DND-41 (cell line): ENCODE data around the gene HSD17B1.

Experiments used
- ATAC-seq: fragments of 200-7000 bp; cut with Tn5 transposase; 3 replicates; pipeline ENCODE4 v1.9.1; 2021; ENCODE audit warnings: low read depth; ENCODE audit not compliant: insufficient read depth
- DNase-seq: peaks from one replicate; pipeline ENCODE4 v3.0.0-alpha.2; 2020
- H2AFZ ChIP-seq: 2 replicates; pipeline ENCODE4 v1.6.0; 2012; ENCODE audit warnings: low read depth, low read length
- H3K27ac ChIP-seq: 2 replicates; pipeline ENCODE4 v1.5.1; 2012; ENCODE audit warnings: low read length, inconsistent platforms
- H3K27me3 ChIP-seq: fragments of 200-600 bp; sonication (generic); 2 replicates; pipeline ENCODE4 v1.6.0; 2012; ENCODE audit warnings: low read length, mild to moderate bottlenecking, inconsistent platforms; ENCODE audit not compliant: insufficient read depth, poor library complexity
- H3K36me3 ChIP-seq: 2 replicates; pipeline ENCODE4 v1.5.1; 2012; ENCODE audit warnings: low read length, inconsistent platforms; ENCODE audit not compliant: insufficient read depth
- H3K4me1 ChIP-seq: 2 replicates; pipeline ENCODE4 v1.5.1; 2012; ENCODE audit warnings: mild to moderate bottlenecking, low read length; ENCODE audit not compliant: insufficient read depth
- H3K4me2 ChIP-seq: 2 replicates; pipeline ENCODE4 v1.6.0; 2012; ENCODE audit warnings: mild to moderate bottlenecking, moderate library complexity, low read length, inconsistent platforms; ENCODE audit not compliant: insufficient read depth
- H3K4me3 ChIP-seq, 2 experiments: fragments of 200-600 bp in 1 of 2; shearing (Covaris generic) in 1 of 2; 2 replicates each; pipeline ENCODE4 v1.5.1; 2012 to 2016; ENCODE audit warnings: inconsistent platforms in 2 of 2, low read length in 2 of 2, mild to moderate bottlenecking in 2 of 2, low read depth in 1 of 2, moderate library complexity in 1 of 2
- H3K79me2 ChIP-seq: 2 replicates; pipeline ENCODE4 v1.6.0; 2012; ENCODE audit warnings: low read length, inconsistent platforms; ENCODE audit not compliant: insufficient read depth
- H3K9ac ChIP-seq: 2 replicates; pipeline ENCODE4 v1.6.0; 2012; ENCODE audit warnings: low read depth, mild to moderate bottlenecking, inconsistent platforms, low read length, moderate library complexity
- H3K9me3 ChIP-seq: 2 replicates; pipeline ENCODE4 v1.5.1; 2012; ENCODE audit warnings: low read length, moderate library complexity, mild to moderate bottlenecking, inconsistent platforms; ENCODE audit not compliant: insufficient read depth, severe bottlenecking
- H4K20me1 ChIP-seq: 2 replicates; pipeline ENCODE4 v1.6.0; 2012; ENCODE audit warnings: low read length; ENCODE audit not compliant: insufficient read depth
- EZH2 ChIP-seq: IDR thresholded peaks from 3 replicates; pipeline ENCODE4 v1.6.1; 2012; ENCODE audit warnings: borderline replicate concordance, low read depth, mild to moderate bottlenecking, moderate library complexity, low read length, inconsistent platforms; ENCODE audit not compliant: severe bottlenecking
- TF ChIP-seq, protein P1 (sequence below): IDR thresholded peaks from 2 replicates; pipeline ENCODE4 v1.5.1; 2012; ENCODE audit warnings: borderline replicate concordance, low read length, moderate library complexity, mild to moderate bottlenecking; ENCODE audit not compliant: poor library complexity, severe bottlenecking; ENCODE audit errors: extremely low read depth

HSD17B1 gene

GRCh38 chr17:42518046-42518754 is 34.5 kb upstream of the HSD17B1 start:
- H3K27me3 ChIP-seq: peaks cover 4% of the 10 kb centered on the region
- H3K9ac ChIP-seq: no peak overlapping the region
- ATAC-seq (no peak), DNase-seq (no peak)
- no peaks in the 10 kb centered on the region for H3K79me2 ChIP-seq
- no peaks in the 10 kb centered on the region for H3K36me3 ChIP-seq
- no peaks in the 10 kb centered on the region for H4K20me1 ChIP-seq
- no peak for TF ChIP-seq EZH2
- TF ChIP-seq, protein P1, sequence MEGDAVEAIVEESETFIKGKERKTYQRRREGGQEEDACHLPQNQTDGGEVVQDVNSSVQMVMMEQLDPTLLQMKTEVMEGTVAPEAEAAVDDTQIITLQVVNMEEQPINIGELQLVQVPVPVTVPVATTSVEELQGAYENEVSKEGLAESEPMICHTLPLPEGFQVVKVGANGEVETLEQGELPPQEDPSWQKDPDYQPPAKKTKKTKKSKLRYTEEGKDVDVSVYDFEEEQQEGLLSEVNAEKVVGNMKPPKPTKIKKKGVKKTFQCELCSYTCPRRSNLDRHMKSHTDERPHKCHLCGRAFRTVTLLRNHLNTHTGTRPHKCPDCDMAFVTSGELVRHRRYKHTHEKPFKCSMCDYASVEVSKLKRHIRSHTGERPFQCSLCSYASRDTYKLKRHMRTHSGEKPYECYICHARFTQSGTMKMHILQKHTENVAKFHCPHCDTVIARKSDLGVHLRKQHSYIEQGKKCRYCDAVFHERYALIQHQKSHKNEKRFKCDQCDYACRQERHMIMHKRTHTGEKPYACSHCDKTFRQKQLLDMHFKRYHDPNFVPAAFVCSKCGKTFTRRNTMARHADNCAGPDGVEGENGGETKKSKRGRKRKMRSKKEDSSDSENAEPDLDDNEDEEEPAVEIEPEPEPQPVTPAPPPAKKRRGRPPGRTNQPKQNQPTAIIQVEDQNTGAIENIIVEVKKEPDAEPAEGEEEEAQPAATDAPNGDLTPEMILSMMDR: no peak
- H2AFZ ChIP-seq: no peak overlapping the region
- no peak overlapping the region for H3K4me2 ChIP-seq
- peaks cover 3% of the 10 kb centered on the region; the same call in 1 of the 2 replicates for H3K4me1 ChIP-seq
- no peak overlapping the region for H3K4me3 ChIP-seq
- H3K27ac ChIP-seq: no peak overlapping the region
- H3K9me3 ChIP-seq: no peaks in the 10 kb centered on the region

GRCh38 chr17:42518755-42519545 is 33.8 kb upstream of the HSD17B1 start:
- H3K27ac ChIP-seq: no peak overlapping the region
- H3K36me3 ChIP-seq: no peaks in the 10 kb centered on the region
- no peak overlapping the region for H3K9ac ChIP-seq
- H2AFZ ChIP-seq: no peak overlapping the region
- no peak overlapping the region for H3K4me3 ChIP-seq
- no peaks in the 10 kb centered on the region for H3K79me2 ChIP-seq
- H3K4me2 ChIP-seq: no peak overlapping the region
- DNase-seq (no peak), ATAC-seq (no peak)
- no peaks in the 10 kb centered on the region for H4K20me1 ChIP-seq
- TF ChIP-seq EZH2: no peak
- TF ChIP-seq, protein P1: no peak
- peaks cover 4% of the 10 kb centered on the region for H3K27me3 ChIP-seq
- H3K4me1 ChIP-seq: peaks cover 3% of the 10 kb centered on the region; the same call in 1 of the 2 replicates
- no peaks in the 10 kb centered on the region for H3K9me3 ChIP-seq

DNA sequence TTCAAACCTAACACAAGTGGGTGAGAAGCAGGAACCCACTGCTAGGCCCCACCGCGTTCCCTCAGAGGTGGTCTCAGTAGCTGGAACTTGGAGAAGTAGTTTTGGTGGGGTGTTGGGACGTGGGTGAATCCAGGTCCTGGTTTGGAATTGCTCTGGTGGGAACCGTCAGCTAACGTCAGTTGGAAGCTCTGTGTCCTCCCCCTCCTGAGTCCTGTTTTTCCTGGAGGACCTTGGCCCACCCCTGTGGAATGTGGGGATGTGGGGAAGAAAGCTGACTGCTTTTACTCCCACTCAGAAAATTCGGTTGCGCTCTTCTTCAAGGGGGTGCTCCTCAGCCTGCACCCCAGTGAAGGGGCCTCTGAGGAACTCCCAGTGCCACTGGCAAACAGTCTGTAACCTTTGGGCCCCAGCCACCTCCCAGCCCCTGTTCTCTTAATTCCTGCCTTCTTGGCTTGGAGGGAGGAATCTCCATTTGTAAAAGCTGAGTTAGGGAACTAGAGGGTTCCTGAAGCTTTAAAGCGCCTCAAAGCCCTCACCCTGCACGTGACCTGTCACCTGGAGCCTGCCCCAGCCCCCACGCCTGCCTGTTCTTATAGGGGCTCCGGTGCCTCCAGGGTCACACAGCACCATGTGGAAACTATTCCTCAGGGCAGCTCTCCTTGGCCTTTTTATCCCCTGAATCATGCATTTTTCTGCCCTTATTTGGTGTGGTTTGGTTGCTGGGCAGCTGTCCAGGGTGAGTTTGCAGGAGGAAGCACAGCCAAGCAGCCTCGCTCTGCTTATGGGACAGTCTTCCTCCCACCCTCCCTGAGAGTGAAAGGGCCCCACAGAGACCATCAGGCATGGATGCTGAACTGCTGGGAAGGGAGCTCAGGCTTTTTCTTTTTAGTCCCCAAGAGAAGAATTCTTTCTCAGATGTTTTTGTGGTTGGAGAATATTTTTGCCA is 32.9 kb upstream of the HSD17B1 start:
- H3K79me2 ChIP-seq: no peaks in the 10 kb centered on the region
- H2AFZ ChIP-seq: no peak overlapping the region
- peaks cover 3% of the 10 kb centered on the region; the same call in 1 of the 2 replicates for H3K4me1 ChIP-seq
- H3K4me2 ChIP-seq: no peak overlapping the region
- DNase-seq (no peak), ATAC-seq (no peak)
- H3K9me3 ChIP-seq: no peaks in the 10 kb centered on the region
- no peak overlapping the region for H3K27ac ChIP-seq
- no peaks in the 10 kb centered on the region for H3K36me3 ChIP-seq
- no peaks in the 10 kb centered on the region for H3K27me3 ChIP-seq
- H3K9ac ChIP-seq: no peak overlapping the region
- no peak overlapping the region for H3K4me3 ChIP-seq
- H4K20me1 ChIP-seq: no peaks in the 10 kb centered on the region
- TF ChIP-seq, protein P1: no peak
- TF ChIP-seq EZH2: no peak
